Progenitor cell of endocrine pancreas (in vitro differentiated cells): ENCODE measurements around the gene FCRL2. TPM values are rescaled to one million over a fixed set of nuclear protein-coding genes. Genes with fewer than 3 reads are reported as not detected.

Experiments
- DNase-seq: peaks from one replicate; pipeline ENCODE4 v3.0.0; 2021; ENCODE audit warnings: low spot score; ENCODE audit not compliant: unreplicated experiment
- H3K27ac Mint-ChIP-seq: 2 replicates; pipeline ENCODE4 v1.8.0; 2021; ENCODE audit warnings: mild to moderate bottlenecking, moderate library complexity, mixed read lengths
- H3K27me3 Mint-ChIP-seq: 2 replicates; pipeline ENCODE4 v1.8.0; 2021; ENCODE audit warnings: mixed read lengths
- H3K36me3 Mint-ChIP-seq: 2 replicates; pipeline ENCODE4 v1.8.0; 2022; ENCODE audit warnings: mixed read lengths; ENCODE audit not compliant: insufficient read depth
- H3K4me1 Mint-ChIP-seq: 2 replicates; pipeline ENCODE4 v1.8.0; 2021; ENCODE audit warnings: low read depth, mixed read lengths
- H3K4me3 Mint-ChIP-seq: 2 replicates; pipeline ENCODE4 v1.8.0; 2021; ENCODE audit warnings: low read depth, mild to moderate bottlenecking, moderate library complexity, mixed read lengths
- H3K9me3 Mint-ChIP-seq: 2 replicates; pipeline ENCODE4 v1.8.0; 2021; ENCODE audit warnings: low read depth, mixed read lengths
- CTCF ChIP-seq: fragments of 200-600 bp; sonication (generic); IDR thresholded peaks from one replicate; pipeline ENCODE4 v1.5.0; 2021; ENCODE audit warnings: antibody characterized with exemption, mild to moderate bottlenecking; ENCODE audit not compliant: unreplicated experiment
- total RNA-seq: library from RNA; stranded (reverse); gene quantifications from 2 replicates; pipeline ENCODE4 v1.2.1, GENCODE V29; 2021

The FCRL2 gene
- total RNA-seq, 1 donor from 2014 or later: not detected

DNA sequence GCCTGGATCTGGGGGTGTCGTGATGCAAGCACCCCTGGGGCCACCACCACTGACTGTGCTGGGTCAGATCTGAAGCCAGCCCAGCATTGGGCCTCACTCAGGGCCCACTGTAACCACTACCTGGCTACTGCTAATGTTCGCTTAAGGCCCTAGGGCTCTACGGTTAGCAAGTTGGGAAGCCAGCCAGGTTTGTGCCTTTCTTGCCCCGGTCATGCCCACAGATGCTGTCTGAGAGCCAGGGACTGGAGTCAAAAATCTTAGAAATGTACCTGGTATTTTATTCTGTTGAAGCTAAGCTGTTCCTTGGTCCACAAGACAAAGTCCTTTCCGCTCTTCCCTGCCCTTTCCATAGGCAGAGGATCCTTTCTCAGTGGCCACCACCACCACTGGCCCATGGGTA is 61.2 kb downstream of the FCRL2 start:
- H3K9me3 Mint-ChIP-seq: peaks cover 4% of the 10 kb centered on the region
- no peaks in the 10 kb centered on the region for H3K27me3 Mint-ChIP-seq
- no peak overlapping the region for H3K27ac Mint-ChIP-seq
- H3K4me1 Mint-ChIP-seq: no peaks in the 10 kb centered on the region
- H3K36me3 Mint-ChIP-seq: no peaks in the 10 kb centered on the region
- no peak for DNase-seq
- no peak overlapping the region for H3K4me3 Mint-ChIP-seq
- no peak for TF ChIP-seq CTCF

DNA sequence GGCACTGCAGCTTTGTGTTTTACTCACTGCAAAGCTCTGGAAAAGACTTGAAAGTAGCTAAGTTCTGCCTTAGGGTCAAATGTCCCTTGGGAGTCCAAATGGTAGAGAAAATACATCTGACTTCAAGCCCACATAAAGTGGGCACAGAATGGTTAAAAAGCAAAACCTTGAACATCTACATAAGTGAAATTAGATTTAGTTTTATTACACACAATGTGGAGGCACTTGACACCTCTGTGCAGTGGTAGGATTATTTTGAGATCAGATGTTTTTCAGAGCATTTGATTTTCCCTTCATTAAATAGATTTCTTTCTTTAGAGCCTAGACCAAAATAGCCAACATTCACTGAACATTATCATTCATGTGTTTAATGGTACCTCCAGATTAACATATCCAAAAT is 65.1 kb downstream of the FCRL2 start:
- H3K27me3 Mint-ChIP-seq: peaks cover 4% of the 10 kb centered on the region
- no peaks in the 10 kb centered on the region for H3K9me3 Mint-ChIP-seq
- no peaks in the 10 kb centered on the region for H3K36me3 Mint-ChIP-seq
- no peak overlapping the region for H3K27ac Mint-ChIP-seq
- no peak for DNase-seq
- no peaks in the 10 kb centered on the region for H3K4me1 Mint-ChIP-seq
- TF ChIP-seq CTCF: no peak
- H3K4me3 Mint-ChIP-seq: no peak overlapping the region

DNA sequence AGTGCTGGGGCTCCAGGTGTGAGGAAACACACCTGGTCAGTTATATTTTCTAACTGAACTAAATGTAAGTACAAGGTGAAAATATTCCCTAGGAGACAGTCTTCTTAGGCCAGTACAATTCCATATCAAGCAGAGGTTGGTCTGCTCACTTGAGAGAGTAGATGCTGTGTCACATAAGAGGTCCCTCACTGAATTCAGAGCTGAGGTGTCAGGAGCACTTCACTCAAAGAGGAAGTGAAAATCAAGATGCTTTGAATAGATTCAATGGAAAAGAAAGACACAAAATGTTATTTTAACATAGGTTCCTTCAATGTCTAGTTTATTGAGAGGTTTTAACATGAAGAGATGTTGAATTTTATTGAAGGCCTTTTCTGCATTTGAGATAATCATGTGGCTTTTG is 72.1 kb downstream of the FCRL2 start:
- no peak for DNase-seq
- Mint-ChIP-seq H3K4me3 (no peak overlapping the region), H3K36me3 (no peaks in the 10 kb centered on the region), H3K27ac (no peak overlapping the region), H3K9me3 (no peaks in the 10 kb centered on the region), H3K27me3 (peaks cover 4% of the 10 kb centered on the region), H3K4me1 (no peaks in the 10 kb centered on the region)
- no peak for TF ChIP-seq CTCF

GRCh38 chr1:157703981-157704380 is 73.0 kb downstream of the FCRL2 start:
- TF ChIP-seq CTCF: no peak
- H3K4me1 Mint-ChIP-seq: no peaks in the 10 kb centered on the region
- no peak overlapping the region for H3K27ac Mint-ChIP-seq
- peaks cover 9% of the 10 kb centered on the region for H3K27me3 Mint-ChIP-seq
- no peak for DNase-seq
- H3K4me3 Mint-ChIP-seq: no peak overlapping the region
- no peaks in the 10 kb centered on the region for H3K9me3 Mint-ChIP-seq
- no peaks in the 10 kb centered on the region for H3K36me3 Mint-ChIP-seq

GRCh38 chr1:157702308-157702825 is 74.6 kb downstream of the FCRL2 start:
- Mint-ChIP-seq H3K9me3 (no peaks in the 10 kb centered on the region), H3K4me1 (no peaks in the 10 kb centered on the region), H3K27ac (no peak overlapping the region), H3K4me3 (no peak overlapping the region), H3K27me3 (peaks cover 13% of the 10 kb centered on the region), H3K36me3 (no peaks in the 10 kb centered on the region)
- no peak for DNase-seq
- TF ChIP-seq CTCF: no peak
